Measurements from ENCODE around the gene TMEM119.
"Not testable (repeated sequence)": the region's sequence is repeated elsewhere in the genome, so short reads cannot be mapped to it uniquely, and the experiment has no call there.

GRCh38 chr12:108574276-108574675 lies 23.6 kb downstream of the TMEM119 start:
- TF ChIP-seq ZBTB4 (CRISPR knock-in tag; IDR thresholded peaks at IDR 0.05); KAT2A (conservative IDR thresholded peaks at IDR 0.05; ENCODE audit: control insufficient read depth, low read depth, low read length); EP300 (IDR thresholded peaks at IDR 0.05; ENCODE audit: borderline replicate concordance in 1 of 2, control insufficient read depth in 1 of 2, low read depth in 2 of 2, low read length in 2 of 2); CTCF (IDR thresholded peaks at IDR 0.05 in 2 of 3, conservative IDR thresholded peaks at IDR 0.05 in 1 of 3; ENCODE audit: control insufficient read depth in 2 of 3, extremely low read depth in 1 of 3, insufficient read depth in 1 of 3, low read depth in 3 of 3, low read length in 3 of 3); SRF (IDR thresholded peaks at IDR 0.05; ENCODE audit: low read depth in 2 of 2, low read length in 2 of 2); ZNF687 (IDR thresholded peaks at IDR 0.05); STAT1 (conservative IDR thresholded peaks at IDR 0.05); POLR2A (IDR thresholded peaks at IDR 0.05; ENCODE audit: low read depth, low read length); SP1 (IDR thresholded peaks at IDR 0.05; ENCODE audit: low read depth, low read length); HDAC6 (IDR thresholded peaks at IDR 0.05; ENCODE audit: unreplicated experiment); POLR2AphosphoS5 (IDR thresholded peaks at IDR 0.05; ENCODE audit: low read length); RB1 (IDR thresholded peaks at IDR 0.05; ENCODE audit: borderline replicate concordance): not testable (repeated sequence)
- 0 out of 2 replicates have a peak, but pooled peaks have one; percentile 32 for TF ChIP-seq HDGF (IDR thresholded peaks at IDR 0.05)

Data from GM12878 (cell line).